Chondrocyte (in vitro differentiated cells): Measurements from ENCODE around the gene TNIP1. TPM values are rescaled to one million over a fixed set of nuclear protein-coding genes. Genes with fewer than 3 reads are reported as not detected.

Experiments used
- DNase-seq: peaks from one replicate; pipeline ENCODE4 v3.0.0; 2021; ENCODE audit warnings: mixed read lengths, low spot score
- H3K27ac Mint-ChIP-seq: one replicate; pipeline ENCODE4 v1.8.0; 2021; ENCODE audit warnings: mild to moderate bottlenecking, moderate library complexity, mixed read lengths; ENCODE audit not compliant: unreplicated experiment
- H3K27me3 Mint-ChIP-seq: 2 replicates; pipeline ENCODE4 v1.8.0; 2021; ENCODE audit warnings: low read depth, mixed read lengths
- H3K36me3 Mint-ChIP-seq: 2 replicates; pipeline ENCODE4 v1.8.0; 2021; ENCODE audit warnings: low read depth, mixed read lengths
- H3K4me1 Mint-ChIP-seq: 2 replicates; pipeline ENCODE4 v1.8.0; 2021; ENCODE audit warnings: low read depth, mild to moderate bottlenecking, mixed read lengths
- H3K4me3 Mint-ChIP-seq: one replicate; pipeline ENCODE4 v1.8.0; 2021; ENCODE audit warnings: mild to moderate bottlenecking, moderate library complexity, mixed read lengths; ENCODE audit not compliant: unreplicated experiment
- H3K9me3 Mint-ChIP-seq: 2 replicates; pipeline ENCODE4 v1.8.0; 2021; ENCODE audit warnings: low read depth, mixed read lengths
- total RNA-seq: library from RNA; stranded (reverse); gene quantifications from 3 replicates; pipeline ENCODE4 v1.2.1, GENCODE V29; 2021
- TF ChIP-seq, protein P1 (sequence below): fragments of 200-600 bp; sonication (generic); IDR thresholded peaks from 2 replicates; pipeline ENCODE4 v1.5.0; 2021; ENCODE audit warnings: antibody characterized with exemption, mild to moderate bottlenecking, moderate library complexity

Gene TNIP1
- total RNA-seq, 1 donor from 2014 or later, result 75.6 TPM

DNA sequence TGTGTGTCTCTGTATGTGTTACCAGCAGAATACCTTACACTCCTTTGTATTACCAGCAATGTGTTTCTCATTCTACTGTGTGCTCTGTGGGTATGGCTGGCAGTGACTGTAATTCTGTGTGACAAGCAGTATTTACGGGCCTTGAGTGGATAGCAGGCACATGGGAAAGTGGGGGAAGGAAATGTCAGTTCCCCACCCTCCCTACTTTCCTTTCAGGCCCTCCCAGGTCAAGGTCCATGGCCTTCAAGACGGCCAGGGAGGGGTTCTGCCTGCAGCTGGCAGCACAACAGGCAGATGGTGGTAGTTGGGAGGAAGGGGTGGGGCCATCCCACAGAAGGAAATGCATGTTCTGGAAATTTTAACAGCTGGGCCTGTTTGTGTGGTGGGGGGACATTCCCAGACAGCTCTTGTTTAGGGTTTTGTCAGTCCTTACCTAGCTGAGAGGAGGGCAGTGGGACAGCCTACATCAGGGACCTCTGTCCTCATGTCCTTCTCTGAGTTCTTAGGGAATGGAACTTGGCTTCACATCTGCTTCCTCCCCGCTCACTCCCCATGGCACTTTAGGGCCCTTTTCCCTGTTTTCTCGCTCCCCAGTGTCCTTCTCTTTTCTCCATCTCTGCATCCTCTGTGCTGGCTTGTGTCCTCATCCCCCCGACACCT, 14.6 kb upstream of the TNIP1 start:
- peak overlapping the region; percentile 84 for H3K27ac Mint-ChIP-seq
- DNase-seq, result no peak
- H3K4me1 Mint-ChIP-seq, result peaks cover 53% of the 10 kb centered on the region
- TF ChIP-seq, protein P1, sequence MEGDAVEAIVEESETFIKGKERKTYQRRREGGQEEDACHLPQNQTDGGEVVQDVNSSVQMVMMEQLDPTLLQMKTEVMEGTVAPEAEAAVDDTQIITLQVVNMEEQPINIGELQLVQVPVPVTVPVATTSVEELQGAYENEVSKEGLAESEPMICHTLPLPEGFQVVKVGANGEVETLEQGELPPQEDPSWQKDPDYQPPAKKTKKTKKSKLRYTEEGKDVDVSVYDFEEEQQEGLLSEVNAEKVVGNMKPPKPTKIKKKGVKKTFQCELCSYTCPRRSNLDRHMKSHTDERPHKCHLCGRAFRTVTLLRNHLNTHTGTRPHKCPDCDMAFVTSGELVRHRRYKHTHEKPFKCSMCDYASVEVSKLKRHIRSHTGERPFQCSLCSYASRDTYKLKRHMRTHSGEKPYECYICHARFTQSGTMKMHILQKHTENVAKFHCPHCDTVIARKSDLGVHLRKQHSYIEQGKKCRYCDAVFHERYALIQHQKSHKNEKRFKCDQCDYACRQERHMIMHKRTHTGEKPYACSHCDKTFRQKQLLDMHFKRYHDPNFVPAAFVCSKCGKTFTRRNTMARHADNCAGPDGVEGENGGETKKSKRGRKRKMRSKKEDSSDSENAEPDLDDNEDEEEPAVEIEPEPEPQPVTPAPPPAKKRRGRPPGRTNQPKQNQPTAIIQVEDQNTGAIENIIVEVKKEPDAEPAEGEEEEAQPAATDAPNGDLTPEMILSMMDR, result no peak
- peaks cover 4% of the 10 kb centered on the region for H3K36me3 Mint-ChIP-seq
- H3K4me3 Mint-ChIP-seq, result no peak overlapping the region
- H3K27me3 Mint-ChIP-seq, result no peaks in the 10 kb centered on the region
- no peaks in the 10 kb centered on the region for H3K9me3 Mint-ChIP-seq

DNA sequence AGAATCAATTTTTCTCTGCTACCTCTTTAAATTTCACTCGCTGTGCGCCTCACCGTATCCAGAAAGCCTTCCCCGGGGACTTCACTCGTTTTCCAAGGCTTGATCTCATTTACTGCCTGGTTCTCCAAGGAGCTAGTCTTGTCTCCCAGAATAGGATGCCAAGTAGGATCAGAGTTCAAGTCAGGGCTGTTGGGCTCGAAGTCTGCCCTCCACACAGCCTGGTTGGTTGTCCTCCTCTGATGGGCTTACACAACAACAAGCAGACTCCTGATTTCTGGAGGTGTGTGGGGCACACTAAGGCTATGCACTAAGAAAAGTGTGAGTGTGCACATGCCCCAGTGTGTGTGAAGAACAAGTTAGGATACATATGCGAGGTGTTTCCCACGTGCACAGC, 14.0 kb upstream of the TNIP1 start:
- Mint-ChIP-seq H3K27me3 (no peaks in the 10 kb centered on the region), H3K36me3 (no peaks in the 10 kb centered on the region), H3K27ac (peak overlapping the region; percentile 94), H3K4me1 (peaks cover 48% of the 10 kb centered on the region), H3K4me3 (no peak overlapping the region), H3K9me3 (no peaks in the 10 kb centered on the region)
- DNase-seq, result no peak
- TF ChIP-seq, protein P1, result no peak

DNA sequence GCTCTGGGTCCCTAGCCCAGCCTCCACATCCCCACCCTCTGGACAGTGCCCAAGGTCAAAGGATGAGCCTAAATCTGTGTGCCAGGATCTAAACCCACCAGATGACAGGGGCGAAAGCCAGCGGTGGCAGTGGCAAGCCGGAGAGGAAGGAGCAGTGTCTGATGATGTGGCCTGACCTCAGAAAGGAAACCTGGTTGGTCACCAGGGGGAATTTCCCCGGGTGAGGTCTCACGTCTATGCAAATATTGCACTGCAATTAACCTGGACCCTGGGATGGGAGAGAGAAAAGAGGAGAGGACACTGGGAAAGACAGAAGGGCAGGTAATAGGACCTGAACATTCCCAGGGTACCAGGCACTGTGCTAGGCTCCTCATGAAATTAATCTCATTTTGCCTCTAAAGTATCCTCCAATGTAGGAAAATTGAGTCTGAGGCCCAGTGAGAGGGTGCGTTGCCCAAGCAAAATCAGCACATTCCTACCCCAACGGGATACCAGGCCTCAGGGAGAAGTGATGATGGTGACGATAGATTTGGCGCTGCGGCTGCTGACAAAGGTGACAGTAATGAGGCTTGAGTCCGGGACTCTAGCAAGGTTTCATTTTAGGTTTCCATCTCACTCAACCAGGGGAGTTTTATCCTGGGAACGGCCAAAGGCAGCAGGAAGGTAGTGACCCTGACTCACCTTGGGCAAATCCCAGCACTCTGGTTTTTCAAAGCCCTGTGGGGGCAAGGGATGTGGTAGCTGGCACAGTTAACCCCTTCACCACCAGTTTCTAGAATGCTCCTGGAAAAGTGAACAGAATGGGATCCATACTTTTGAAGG, 13.4 kb upstream of the TNIP1 start:
- Mint-ChIP-seq H3K4me3 (no peak overlapping the region), H3K27me3 (no peaks in the 10 kb centered on the region), H3K27ac (peak overlapping the region; percentile 94), H3K9me3 (no peaks in the 10 kb centered on the region), H3K4me1 (peaks cover 48% of the 10 kb centered on the region), H3K36me3 (no peaks in the 10 kb centered on the region)
- no peak for DNase-seq
- TF ChIP-seq, protein P1, result no peak

DNA sequence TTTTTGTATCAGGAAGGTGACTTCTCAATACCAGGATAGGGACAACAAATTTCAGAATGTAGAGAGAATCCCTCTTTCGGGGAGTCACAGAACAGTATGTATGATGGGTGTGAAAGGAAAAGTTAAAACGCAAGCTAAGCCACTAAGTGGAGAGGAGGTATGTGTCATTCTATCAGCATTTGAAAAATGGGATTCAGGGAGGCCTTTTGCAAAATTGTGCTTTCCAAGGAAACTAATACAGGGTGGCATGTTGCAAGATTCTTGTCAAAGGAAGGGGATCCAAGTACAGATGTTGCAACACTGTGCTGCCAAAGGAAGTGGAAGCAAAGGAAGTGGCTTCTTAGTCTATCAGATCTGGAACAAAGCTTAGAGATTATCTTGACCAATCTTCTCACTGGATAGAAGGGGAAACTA, 12.6 kb upstream of the TNIP1 start:
- Mint-ChIP-seq H3K27ac (peak overlapping the region; percentile 94), H3K4me3 (no peak overlapping the region), H3K9me3 (no peaks in the 10 kb centered on the region), H3K36me3 (no peaks in the 10 kb centered on the region), H3K4me1 (peaks cover 48% of the 10 kb centered on the region), H3K27me3 (no peaks in the 10 kb centered on the region)
- TF ChIP-seq, protein P1, result no peak
- no peak for DNase-seq

DNA sequence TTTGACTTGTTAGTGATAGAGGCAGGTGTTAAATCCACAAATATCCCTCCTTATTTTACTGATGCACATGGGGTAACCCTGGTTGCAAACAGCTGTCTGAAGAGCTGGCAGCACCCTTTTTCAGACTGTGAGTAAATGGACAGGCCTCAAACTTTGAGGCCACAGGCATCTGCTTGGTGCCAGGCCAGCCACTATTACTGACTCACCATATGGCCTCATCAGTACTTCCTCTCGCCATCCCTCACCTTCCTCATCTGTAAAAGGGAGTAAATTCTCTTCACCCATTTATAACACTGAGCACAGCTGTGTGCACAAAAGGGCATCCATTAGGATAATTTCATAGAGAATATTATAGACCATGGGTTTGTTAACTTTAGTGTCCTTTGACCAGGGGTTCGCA, 11.9 kb upstream of the TNIP1 start:
- Mint-ChIP-seq H3K4me1 (peaks cover 48% of the 10 kb centered on the region), H3K27me3 (no peaks in the 10 kb centered on the region), H3K4me3 (no peak overlapping the region), H3K27ac (peak overlapping the region; percentile 94), H3K36me3 (no peaks in the 10 kb centered on the region), H3K9me3 (no peaks in the 10 kb centered on the region)
- DNase-seq, result no peak
- TF ChIP-seq, protein P1, result no peak
